ENCODE data around the gene CHRND.

The CHRND gene

GRCh38 chr2:232504438-232504837, 21.5 kb upstream of the CHRND start:
- DNase-seq: peak; percentile 22 to 62

GRCh38 chr2:232505856-232506255, 20.1 kb upstream of the CHRND start:
- DNase-seq: no peak

GRCh38 chr2:232506709-232507108, 19.3 kb upstream of the CHRND start:
- no peak for DNase-seq

DNA sequence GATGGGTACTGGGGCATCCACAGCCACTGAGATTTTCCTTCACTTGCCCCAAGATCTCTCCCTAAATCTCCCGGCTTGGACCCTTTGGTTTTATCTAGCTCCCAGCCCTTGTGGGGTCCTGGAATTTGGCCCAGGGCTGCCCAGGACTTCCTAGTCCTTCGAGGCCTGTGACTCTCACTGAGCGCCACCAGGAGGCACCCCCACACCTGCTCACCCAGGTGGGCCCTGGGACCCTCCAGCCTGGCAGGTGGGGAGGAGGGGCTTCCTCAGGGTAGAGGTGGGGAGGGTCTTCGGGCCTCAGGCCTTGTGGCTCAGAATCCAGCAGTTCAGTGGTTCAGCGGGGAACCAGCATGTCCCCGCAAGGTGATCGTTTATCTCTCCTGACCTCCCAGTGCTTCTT, 17.7 kb upstream of the CHRND start:
- DNase-seq: no peak

DNA sequence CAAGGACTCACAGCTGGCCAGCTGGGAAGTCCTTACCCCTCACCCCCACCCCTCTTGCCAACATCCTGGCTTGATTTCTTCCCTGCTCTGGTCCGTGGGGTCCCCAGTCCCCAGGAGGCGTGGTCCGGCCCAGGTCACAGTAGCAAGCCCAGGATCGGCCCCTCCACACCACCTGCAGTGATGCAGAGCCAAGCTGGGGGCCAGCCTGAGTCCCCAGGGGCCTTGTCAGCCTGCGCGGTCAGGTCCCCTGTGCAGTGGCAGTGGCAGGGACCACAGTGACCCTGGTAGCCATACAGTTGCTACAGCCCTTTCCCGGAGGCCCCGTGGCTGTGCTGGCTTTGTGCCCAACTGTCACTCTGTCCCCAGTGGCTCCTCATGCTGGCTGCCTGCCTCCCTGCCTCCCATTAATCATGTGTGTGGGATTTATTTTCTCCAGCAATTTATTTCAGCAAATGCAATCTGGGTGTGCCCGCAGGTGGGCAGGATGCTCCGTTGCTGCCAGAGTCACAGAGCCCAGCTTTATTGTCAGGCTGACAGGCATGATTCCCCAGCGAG, 14.5 kb upstream of the CHRND start:
- DNase-seq: no peak

DNA sequence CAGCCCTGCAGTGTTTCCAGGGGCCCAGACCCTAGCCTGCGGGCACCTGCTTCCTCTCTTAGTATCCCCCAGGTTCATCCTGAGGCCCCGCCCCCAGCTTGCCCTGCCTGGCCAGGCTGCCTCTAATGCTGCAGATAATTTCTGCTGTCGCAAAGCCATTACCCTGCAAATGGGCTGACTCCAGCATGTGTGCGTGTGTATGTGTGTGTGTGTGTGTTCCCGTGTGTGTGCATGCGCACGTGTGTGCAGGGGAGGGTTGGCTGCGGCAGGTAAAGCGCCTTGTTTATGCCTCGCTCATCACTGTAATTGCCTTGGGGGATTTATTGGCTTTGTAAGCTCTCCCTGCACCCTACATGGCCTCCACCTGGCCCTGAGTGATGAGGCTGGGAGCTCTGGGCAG, 13.4 kb upstream of the CHRND start:
- no peak for DNase-seq

DNA sequence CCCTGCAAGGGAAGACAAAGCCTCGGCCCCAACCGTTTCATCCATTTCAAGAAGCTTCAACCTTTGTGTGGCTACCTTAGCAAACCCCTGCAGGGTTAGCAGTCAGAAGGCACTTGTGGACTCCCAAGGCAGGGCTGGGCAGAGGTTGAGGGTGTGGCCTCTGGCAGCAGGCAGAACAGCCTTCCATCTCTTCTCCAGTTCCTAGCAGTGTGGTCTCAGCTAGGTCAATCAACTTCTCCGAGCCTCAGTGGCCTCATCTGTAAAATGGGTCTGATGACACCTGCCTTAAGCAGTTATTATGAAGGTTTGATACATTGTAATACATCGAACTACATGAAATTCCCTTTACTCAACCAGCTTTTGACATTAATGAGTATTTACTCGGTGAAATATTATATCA, 12.6 kb upstream of the CHRND start:
- DNase-seq: no peak

DNA sequence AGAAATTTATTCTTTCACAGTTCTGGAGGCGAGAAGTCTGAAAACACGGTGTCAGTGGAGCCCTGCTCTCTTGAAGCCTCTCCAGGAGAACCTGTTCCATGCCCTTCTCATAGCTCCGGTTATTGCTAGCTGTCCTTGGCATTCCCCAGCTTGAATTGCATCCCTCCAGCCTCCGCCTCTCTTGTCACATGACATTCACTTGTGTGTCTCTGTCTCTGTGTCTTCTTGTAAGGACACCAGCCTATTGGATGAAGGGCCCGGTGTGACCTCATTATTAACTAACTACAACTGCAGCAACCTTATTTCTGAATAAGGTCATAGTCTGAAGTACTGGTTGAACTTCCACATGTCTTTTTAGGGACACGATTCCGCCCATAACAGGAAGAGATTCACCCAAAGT, 10.3 kb upstream of the CHRND start:
- DNase-seq: no peak

DNA sequence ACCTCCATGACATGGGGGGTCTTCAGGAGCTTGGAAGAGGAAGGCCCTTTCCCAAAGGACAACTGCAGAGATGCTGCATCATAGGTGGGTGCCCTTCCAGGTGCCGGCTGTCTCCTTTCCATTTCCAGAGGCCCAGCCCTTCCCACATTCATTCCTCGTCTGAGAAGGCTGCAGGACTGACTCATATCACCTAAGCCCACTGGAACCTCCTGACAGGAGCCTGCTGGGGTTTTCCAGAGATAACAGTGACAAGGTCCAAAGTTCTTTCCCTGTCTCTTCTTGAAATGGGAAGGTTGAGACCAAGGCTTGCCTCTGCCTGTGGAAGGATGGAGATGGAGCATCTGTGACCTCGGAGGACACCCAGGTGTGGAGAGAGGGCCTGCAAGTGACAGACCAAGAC, 9.4 kb upstream of the CHRND start:
- no peak for DNase-seq

DNA sequence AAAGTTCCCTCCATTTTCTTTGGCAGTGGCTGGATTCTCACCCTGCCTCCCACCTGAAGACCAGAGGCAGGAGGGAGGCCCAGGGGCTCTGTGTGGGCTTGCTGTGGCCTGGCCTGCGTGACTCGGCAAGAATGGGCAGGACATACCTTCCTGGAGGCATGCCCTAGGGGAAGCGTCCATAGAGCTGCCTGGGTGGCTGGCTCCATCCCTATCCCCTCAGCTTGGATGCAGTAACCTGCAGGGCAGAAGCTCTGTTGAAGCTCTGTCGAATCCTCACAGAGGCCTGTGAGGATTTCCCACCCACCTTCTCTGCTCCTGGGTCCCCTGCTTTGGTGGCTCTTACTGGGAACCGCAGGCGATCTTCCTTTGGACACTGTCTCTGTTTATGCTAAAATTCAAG, 7.1 kb upstream of the CHRND start:
- DNase-seq: no peak

- DNase-seq: no peak
Observed at GRCh38 chr2:232519581-232520438, 6.2 kb upstream of the CHRND start, which contains the start of gene PRSS56. PRSS56 (plus strand) TSS chr2:232520388; CDS start chr2:232520599, 211 bp downstream.

DNA sequence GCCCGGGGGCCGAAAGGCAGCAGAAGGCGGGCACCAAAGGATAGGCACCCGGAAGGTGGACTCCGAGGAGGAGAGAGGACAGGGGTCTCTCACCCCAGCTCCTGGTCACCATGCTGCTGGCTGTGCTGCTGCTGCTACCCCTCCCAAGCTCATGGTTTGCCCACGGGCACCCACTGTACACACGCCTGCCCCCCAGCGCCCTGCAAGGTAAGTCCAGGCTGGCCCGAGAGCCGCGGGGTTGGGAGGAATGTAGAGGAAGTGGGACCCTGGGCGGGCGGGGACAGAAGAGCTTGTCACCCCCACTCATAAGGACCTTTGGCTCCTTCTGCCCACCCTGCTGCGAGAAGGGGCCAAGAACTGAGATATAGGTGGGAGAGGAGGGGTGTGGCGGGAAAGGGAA, 5.5 kb upstream of the CHRND start:
- no peak for DNase-seq

GRCh38 chr2:232521098-232521497, 4.9 kb upstream of the CHRND start:
- no peak for DNase-seq

DNA sequence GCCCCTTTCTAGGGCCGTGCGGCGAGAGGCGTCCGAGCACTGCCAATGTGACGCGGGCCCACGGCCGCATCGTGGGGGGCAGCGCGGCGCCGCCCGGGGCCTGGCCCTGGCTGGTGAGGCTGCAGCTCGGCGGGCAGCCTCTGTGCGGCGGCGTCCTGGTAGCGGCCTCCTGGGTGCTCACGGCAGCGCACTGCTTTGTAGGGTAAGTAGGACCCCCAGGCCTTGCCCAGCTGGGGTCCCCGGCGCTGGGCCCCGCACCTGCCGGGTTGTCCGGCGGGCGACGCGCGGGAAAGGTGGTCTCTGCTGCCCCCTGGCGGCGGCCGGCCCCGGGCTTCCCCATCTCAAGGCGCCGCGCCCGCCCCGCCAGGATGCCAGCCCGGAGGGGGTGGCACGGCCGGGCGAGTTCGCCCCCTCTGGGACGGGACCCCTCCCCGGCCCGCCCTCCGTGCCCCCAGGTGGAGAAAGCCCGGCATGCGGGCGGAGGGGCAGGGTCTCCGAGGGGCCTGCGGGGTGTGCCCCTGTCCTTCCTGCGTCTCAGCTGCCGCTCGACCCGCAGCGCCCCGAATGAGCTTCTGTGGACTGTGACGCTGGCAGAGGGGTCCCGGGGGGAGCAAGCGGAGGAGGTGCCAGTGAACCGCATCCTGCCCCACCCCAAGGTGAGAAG, 3.9 kb upstream of the CHRND start:
- peak in 1 of 2 experiments; percentile 24 for DNase-seq

DNA sequence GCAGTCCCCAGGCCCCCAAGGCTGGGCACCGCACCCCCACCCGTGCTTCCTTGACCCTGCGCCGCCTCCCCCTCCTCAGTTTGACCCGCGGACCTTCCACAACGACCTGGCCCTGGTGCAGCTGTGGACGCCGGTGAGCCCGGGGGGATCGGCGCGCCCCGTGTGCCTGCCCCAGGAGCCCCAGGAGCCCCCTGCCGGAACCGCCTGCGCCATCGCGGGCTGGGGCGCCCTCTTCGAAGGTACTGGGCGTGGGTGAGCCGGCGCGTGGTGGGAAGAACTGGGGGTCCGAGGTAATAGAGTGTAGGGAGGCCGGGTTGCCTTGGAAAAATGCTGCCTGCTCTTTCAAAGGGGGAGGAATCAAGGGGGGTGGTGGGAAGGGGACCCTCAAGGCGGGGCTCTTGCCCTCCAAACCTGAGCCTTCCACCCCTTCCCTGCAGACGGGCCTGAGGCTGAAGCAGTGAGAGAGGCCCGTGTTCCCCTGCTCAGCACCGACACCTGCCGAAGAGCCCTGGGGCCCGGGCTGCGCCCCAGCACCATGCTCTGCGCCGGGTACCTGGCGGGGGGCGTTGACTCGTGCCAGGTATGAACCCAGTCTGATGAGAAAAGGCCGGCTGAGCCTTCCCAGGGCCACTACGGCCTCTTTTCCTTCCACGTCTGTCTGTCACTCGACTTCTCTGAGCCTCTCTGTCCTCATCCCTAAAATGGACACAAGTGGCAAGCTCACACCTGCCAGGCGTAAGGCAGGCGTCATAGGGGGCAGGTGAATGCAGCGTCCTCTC, 3.1 kb upstream of the CHRND start:
- DNase-seq: no peak

- no peak for DNase-seq
Observed at GRCh38 chr2:232523402-232523681, 2.6 kb upstream of the CHRND start.

- DNase-seq: peak; percentile 25 to 63
Observed at GRCh38 chr2:232523682-232524597, 2.0 kb upstream of the CHRND start.

DNA sequence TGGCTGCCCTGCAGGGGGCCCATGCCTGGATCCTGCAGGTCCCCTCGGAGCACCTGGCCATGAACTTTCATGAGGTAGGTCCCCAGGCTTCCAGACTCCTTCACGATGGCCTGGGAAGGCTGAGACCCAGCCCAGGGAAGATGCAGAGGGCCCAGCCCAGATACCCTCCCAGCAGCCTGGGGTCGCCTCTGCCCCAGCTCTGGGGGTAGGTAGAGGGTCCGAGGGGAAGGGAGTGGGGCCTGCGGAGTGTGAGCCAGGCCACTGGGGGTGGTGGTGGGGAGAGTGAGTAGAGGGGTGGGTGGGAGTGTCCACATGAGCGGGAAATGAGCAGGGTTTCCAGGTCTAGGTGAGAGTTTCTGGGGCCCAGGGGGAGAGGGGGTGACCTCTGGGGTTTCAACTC, 1.2 kb upstream of the CHRND start:
- no peak for DNase-seq

- DNase-seq: peak in 1 of 2 experiments; percentile 29
Observed at GRCh38 chr2:232525199-232525598, 761 bp upstream of the CHRND start.

GRCh38 chr2:232526372-232526941, 497 bp downstream of the CHRND start:
- peak in 1 of 2 experiments; percentile 54 for DNase-seq

DNA sequence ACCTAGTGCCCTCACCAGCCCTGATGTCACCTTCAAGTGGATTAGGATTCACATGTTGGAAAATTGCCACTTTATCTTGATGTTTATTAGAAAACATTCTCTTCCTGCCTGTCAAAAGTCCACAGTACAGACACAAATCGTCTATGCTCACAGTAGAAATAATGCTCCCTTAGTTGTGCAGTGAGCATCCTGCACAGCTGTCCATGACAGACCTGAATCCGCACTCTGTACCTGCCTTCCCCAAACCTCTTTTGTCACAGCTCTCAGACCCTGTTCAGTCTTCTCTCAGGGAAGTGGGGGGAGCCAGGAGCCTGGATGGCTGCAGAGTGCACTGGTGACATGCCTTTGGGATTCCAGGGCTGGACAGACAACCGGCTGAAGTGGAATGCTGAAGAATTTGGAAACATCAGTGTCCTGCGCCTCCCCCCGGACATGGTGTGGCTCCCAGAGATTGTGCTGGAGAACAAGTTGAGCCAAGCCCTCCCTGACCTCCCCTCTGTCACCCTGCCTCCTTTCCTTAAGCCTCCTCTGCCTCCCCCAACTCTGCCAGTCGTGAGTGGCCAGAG, 2.0 kb downstream of the CHRND start:
- DNase-seq: no peak
